ENCODE data around the gene RNF34. TPM values are rescaled to one million over a fixed set of nuclear protein-coding genes. Genes with fewer than 3 reads are reported as not detected.

RNF34 gene
- total RNA-seq, 1 experiment from 2014 or later = 43.7 TPM

DNA sequence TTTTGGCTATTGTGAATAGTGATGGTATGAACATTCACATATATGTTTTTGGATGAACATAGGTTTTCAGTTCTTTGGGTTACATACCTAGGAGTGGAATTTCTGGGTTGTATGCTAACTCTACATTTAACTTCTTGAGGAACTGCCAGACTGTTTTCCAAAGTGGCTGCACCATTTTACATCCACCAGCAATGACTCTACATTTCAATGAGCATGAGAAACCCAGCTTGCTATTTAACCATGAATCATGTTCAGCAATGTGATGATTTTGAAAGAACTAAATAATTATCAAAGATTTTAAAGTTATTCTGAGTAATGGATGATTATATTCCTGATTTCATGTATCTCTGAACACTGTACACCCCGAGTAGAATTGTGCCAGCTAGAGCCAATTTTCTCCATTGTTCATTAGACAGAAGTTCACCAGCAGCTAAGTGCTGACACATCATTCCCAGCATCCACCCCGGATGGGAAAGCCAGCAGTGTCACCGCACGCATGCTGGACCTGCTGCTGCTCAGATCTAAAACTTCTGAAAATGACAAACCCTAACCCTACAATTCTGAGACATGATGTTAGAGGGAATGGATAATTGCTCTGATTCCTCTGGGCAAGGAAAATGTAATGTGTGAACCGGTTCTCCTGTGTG is 34.4 kb upstream of the RNF34 start:
- Histone ChIP-seq H4K20me1 (ENCODE audit: insufficient read depth) (no peaks in the 10 kb centered on the region), H3K4me2 (no peak overlapping the region), H3K79me2 (ENCODE audit: low read depth) (no peaks in the 10 kb centered on the region), H3K36me3 (ENCODE audit: low read depth) (no peaks in the 10 kb centered on the region), H3K27ac (no peak overlapping the region), H3K9me2 (ENCODE audit: insufficient read depth) (no peaks in the 10 kb centered on the region), H3K27me3 (ENCODE audit: insufficient read depth, low read depth) (no peaks in the 10 kb centered on the region), H3F3A (ENCODE audit: insufficient read depth, low read depth) (no peaks in the 10 kb centered on the region), H2AFZ (no peak overlapping the region), H3K4me1 (replicated peaks; ENCODE audit: insufficient read depth) (no peaks in the 10 kb centered on the region), H3K9me3 (ENCODE audit: insufficient read depth, low read depth) (no peaks in the 10 kb centered on the region), H3K4me3 (no peak overlapping the region)
- POLR2A ChIA-PET (ENCODE audit: unreplicated experiment) = no interaction called here
- BruUV-seq (replicated peaks) = no TSS peak
- intact Hi-C loops (cut with micrococcal nuclease; ENCODE audit: unreplicated experiment) = no loop called here
- DNase-seq = no peak
- CTCF ChIA-PET = interaction anchor here (0.6 kb wide), 1 partner anchor 11 kb away, joined by 7 read pairs; no protein-coding TSS in a partner anchor
- TF ChIP-seq, protein P1, sequence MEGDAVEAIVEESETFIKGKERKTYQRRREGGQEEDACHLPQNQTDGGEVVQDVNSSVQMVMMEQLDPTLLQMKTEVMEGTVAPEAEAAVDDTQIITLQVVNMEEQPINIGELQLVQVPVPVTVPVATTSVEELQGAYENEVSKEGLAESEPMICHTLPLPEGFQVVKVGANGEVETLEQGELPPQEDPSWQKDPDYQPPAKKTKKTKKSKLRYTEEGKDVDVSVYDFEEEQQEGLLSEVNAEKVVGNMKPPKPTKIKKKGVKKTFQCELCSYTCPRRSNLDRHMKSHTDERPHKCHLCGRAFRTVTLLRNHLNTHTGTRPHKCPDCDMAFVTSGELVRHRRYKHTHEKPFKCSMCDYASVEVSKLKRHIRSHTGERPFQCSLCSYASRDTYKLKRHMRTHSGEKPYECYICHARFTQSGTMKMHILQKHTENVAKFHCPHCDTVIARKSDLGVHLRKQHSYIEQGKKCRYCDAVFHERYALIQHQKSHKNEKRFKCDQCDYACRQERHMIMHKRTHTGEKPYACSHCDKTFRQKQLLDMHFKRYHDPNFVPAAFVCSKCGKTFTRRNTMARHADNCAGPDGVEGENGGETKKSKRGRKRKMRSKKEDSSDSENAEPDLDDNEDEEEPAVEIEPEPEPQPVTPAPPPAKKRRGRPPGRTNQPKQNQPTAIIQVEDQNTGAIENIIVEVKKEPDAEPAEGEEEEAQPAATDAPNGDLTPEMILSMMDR (conservative IDR thresholded peaks at IDR 0.05) = no peak
- TF ChIP-seq EZH2 (IDR thresholded peaks at IDR 0.05; ENCODE audit: low read depth) = no peak

DNA sequence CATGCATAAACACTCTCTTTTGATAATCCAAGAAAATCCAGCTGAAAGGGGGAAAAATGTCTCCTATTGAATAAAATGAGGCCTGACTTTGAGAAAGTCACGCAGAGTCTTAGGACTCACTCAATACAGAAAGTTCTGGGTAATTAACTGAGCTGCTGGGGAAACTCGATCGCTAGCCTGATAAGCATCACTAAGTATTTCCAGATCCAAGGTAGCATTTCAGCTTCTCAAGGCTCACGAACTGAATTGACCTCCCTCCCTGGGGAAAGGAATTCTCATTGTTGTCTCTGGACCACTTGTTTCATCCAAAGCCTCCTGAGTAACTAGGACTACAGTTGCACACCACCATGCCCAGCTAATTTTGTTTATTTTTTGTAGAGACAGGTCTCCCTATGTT is 33.9 kb upstream of the RNF34 start:
- ChIA-PET POLR2A (ENCODE audit: unreplicated experiment) (no interaction called here), CTCF (interaction anchor here (0.6 kb wide), 1 partner anchor 10 kb away, joined by 7 read pairs; no protein-coding TSS in a partner anchor)
- no peak for DNase-seq
- no peak overlapping the region for H3K4me2 ChIP-seq
- H3K9me3 ChIP-seq (ENCODE audit: insufficient read depth, low read depth) = no peaks in the 10 kb centered on the region
- no peak overlapping the region for H3K4me3 ChIP-seq
- H4K20me1 ChIP-seq (ENCODE audit: insufficient read depth) = no peaks in the 10 kb centered on the region
- intact Hi-C loops (cut with micrococcal nuclease; ENCODE audit: unreplicated experiment) = no loop called here
- TF ChIP-seq EZH2 (IDR thresholded peaks at IDR 0.05; ENCODE audit: low read depth) = no peak
- TF ChIP-seq, protein P1 (conservative IDR thresholded peaks at IDR 0.05) = no peak
- no peaks in the 10 kb centered on the region for H3K4me1 ChIP-seq (replicated peaks; ENCODE audit: insufficient read depth)
- H3K9me2 ChIP-seq (ENCODE audit: insufficient read depth) = no peaks in the 10 kb centered on the region
- no peak overlapping the region for H2AFZ ChIP-seq
- BruUV-seq (replicated peaks) = no TSS peak
- no peaks in the 10 kb centered on the region for H3K27me3 ChIP-seq (ENCODE audit: insufficient read depth, low read depth)
- no peaks in the 10 kb centered on the region for H3K36me3 ChIP-seq (ENCODE audit: low read depth)
- no peaks in the 10 kb centered on the region for H3F3A ChIP-seq (ENCODE audit: insufficient read depth, low read depth)
- H3K79me2 ChIP-seq (ENCODE audit: low read depth) = no peaks in the 10 kb centered on the region
- no peak overlapping the region for H3K27ac ChIP-seq

DNA sequence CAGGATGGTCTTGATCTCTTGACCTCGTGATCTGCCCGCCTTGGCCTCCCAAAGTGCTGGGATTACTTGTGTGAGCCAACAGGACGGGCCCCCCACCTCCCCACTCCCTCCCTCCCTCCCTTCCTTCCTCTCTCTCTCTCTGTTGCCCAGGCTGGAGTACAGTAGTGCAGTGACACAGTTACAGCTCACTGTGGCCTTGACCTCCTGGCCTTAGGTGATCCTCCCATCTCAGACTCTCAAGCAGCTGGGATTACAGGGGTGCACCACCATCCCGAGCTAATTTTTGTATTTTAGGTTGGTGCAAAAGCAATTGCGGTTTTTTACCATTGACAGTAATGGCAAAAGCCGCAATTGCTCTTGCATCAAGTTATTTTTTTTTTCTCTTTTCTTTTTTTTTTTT is 28.5 kb upstream of the RNF34 start:
- Histone ChIP-seq H4K20me1 (ENCODE audit: insufficient read depth) (no peaks in the 10 kb centered on the region), H3K36me3 (ENCODE audit: low read depth) (no peaks in the 10 kb centered on the region), H3K9me2 (ENCODE audit: insufficient read depth) (no peaks in the 10 kb centered on the region), H3K4me3 (no peak overlapping the region), H3F3A (ENCODE audit: insufficient read depth, low read depth) (no peaks in the 10 kb centered on the region), H3K27me3 (ENCODE audit: insufficient read depth, low read depth) (no peaks in the 10 kb centered on the region), H3K9me3 (ENCODE audit: insufficient read depth, low read depth) (no peaks in the 10 kb centered on the region), H3K27ac (no peak overlapping the region), H3K79me2 (ENCODE audit: low read depth) (no peaks in the 10 kb centered on the region), H2AFZ (no peak overlapping the region), H3K4me1 (replicated peaks; ENCODE audit: insufficient read depth) (no peaks in the 10 kb centered on the region), H3K4me2 (no peak overlapping the region)
- intact Hi-C loops (cut with micrococcal nuclease; ENCODE audit: unreplicated experiment) = no loop called here
- CTCF ChIA-PET = interaction anchor here (0.6 to 0.7 kb wide), 2 partner anchors 272 to 1994 kb away, joined by 3 to 4 read pairs; no protein-coding TSS in a partner anchor
- no peak for DNase-seq
- POLR2A ChIA-PET (ENCODE audit: unreplicated experiment) = no interaction called here
- no TSS peak for BruUV-seq (replicated peaks)
- TF ChIP-seq, protein P1 (conservative IDR thresholded peaks at IDR 0.05) = no peak
- TF ChIP-seq EZH2 (IDR thresholded peaks at IDR 0.05; ENCODE audit: low read depth) = no peak
